Immature natural killer cell (primary cell): ENCODE measurements around the gene TM4SF1. TPM values are rescaled to one million over a fixed set of nuclear protein-coding genes. Genes with fewer than 3 reads are reported as not detected.

Source experiments
- polyA plus RNA-seq, 3 donors: library from polyadenylated mRNA; unstranded; fragments of 300-500 nt; fragmentation: Illumina TruSeq; gene quantifications; one replicate each; pipeline ENCODE4 v1.2.3, GENCODE V29; 2021

Gene TM4SF1
- polyA plus RNA-seq, 3 donors from 2014 or later: not detected

Other genes with a start within 250 kb of the TM4SF1 start
- 10 to 100 TPM; 45.7 to 69.7 (median 51.9) TPM for gene HPS3, start 248.0 kb downstream of the TM4SF1 start, polyA plus RNA-seq
- gene CP, start 155.8 kb downstream of the TM4SF1 start, polyA plus RNA-seq: under 1 TPM in 1 of 3 donors, not detected in 2; 0.77 TPM
- gene TM4SF18, start 44.0 kb downstream of the TM4SF1 start, polyA plus RNA-seq: not detected
- not detected for gene TM4SF4, start 97.0 kb upstream of the TM4SF1 start, polyA plus RNA-seq